ENCODE data around the gene PHF21A.

PHF21A gene

GRCh38 chr11:45949992-45950407 lies 171.3 kb downstream of the PHF21A start:
- Histone ChIP-seq H3K9me3 (no peaks in the 10 kb centered on the region), H3K4me3 (no peak overlapping the region), H3K27me3 (no peaks in the 10 kb centered on the region), H3K36me3 (peaks cover 90% of the 10 kb centered on the region), H3K4me1 (no peaks in the 10 kb centered on the region), H3K4me2 (no peak overlapping the region), H4K20me1 (no peaks in the 10 kb centered on the region), H3K27ac (no peak overlapping the region), H3K9ac (no peak overlapping the region)
- no peak for TF ChIP-seq Cebpa-rat (IDR thresholded peaks at IDR 0.05)

GRCh38 chr11:45948356-45948755 lies 172.9 kb downstream of the PHF21A start:
- no peak overlapping the region for H3K9ac ChIP-seq
- H3K9me3 ChIP-seq = no peaks in the 10 kb centered on the region
- no peak overlapping the region for H3K4me3 ChIP-seq
- no peak overlapping the region for H3K27ac ChIP-seq
- H3K36me3 ChIP-seq = peaks cover 93% of the 10 kb centered on the region
- no peaks in the 10 kb centered on the region for H4K20me1 ChIP-seq
- no peaks in the 10 kb centered on the region for H3K4me1 ChIP-seq
- no peaks in the 10 kb centered on the region for H3K27me3 ChIP-seq
- H3K4me2 ChIP-seq = no peak overlapping the region
- TF ChIP-seq Cebpa-rat (IDR thresholded peaks at IDR 0.05) = no peak

- H3K36me3 ChIP-seq = peaks cover 93% of the 10 kb centered on the region
- H3K27ac ChIP-seq = no peak overlapping the region
- H3K4me3 ChIP-seq = no peak overlapping the region
- H3K27me3 ChIP-seq = no peaks in the 10 kb centered on the region
- no peak overlapping the region for H3K9ac ChIP-seq
- H3K4me1 ChIP-seq = no peaks in the 10 kb centered on the region
- TF ChIP-seq Cebpa-rat (IDR thresholded peaks at IDR 0.05) = no peak
- no peak overlapping the region for H3K4me2 ChIP-seq
- H4K20me1 ChIP-seq = no peaks in the 10 kb centered on the region
- no peaks in the 10 kb centered on the region for H3K9me3 ChIP-seq
Observed at GRCh38 chr11:45947885-45948284, 173.4 kb downstream of the PHF21A start.

DNA sequence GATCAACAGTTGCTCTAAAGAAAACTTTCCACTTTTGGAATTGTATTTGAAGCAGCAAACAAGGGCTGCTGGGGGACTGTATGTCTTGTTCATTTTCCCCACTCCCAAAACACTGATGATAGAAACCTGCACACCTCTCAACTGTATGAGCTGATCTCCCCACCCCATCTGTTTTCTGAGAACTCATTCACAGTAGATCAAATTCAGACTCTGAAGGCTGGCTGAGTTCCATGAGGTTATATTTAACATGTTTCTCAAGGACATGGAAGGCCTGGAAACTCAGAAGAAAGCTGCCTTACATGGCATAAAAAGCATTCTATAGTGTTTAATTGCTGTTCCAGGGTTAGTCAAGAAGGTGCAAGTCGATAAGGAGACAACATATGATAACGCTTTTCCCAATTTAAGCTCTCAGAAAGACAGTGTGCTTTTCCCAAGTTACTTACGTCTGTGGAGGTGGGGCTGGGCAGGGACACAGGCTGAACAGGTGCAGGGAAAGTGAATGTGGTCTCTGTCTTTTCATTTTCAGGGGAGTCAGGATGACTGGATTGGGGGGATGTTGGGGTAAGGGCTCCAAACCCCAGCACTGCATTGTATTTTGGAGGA lies 175.8 kb downstream of the PHF21A start:
- Histone ChIP-seq H3K27me3 (no peaks in the 10 kb centered on the region), H3K9ac (no peak overlapping the region), H3K36me3 (peaks cover 78% of the 10 kb centered on the region), H3K4me1 (no peaks in the 10 kb centered on the region), H3K9me3 (no peaks in the 10 kb centered on the region), H3K4me3 (no peak overlapping the region), H3K27ac (no peak overlapping the region), H3K4me2 (no peak overlapping the region), H4K20me1 (no peaks in the 10 kb centered on the region)
- TF ChIP-seq Cebpa-rat (IDR thresholded peaks at IDR 0.05) = no peak

GRCh38 chr11:45942381-45942780 lies 178.9 kb downstream of the PHF21A start:
- H4K20me1 ChIP-seq = no peaks in the 10 kb centered on the region
- no peaks in the 10 kb centered on the region for H3K9me3 ChIP-seq
- H3K4me2 ChIP-seq = no peak overlapping the region
- peaks cover 21% of the 10 kb centered on the region for H3K4me1 ChIP-seq
- H3K27ac ChIP-seq = no peak overlapping the region
- no peak for TF ChIP-seq Cebpa-rat (IDR thresholded peaks at IDR 0.05)
- no peak overlapping the region for H3K9ac ChIP-seq
- peaks cover 54% of the 10 kb centered on the region for H3K36me3 ChIP-seq
- H3K4me3 ChIP-seq = no peak overlapping the region
- no peaks in the 10 kb centered on the region for H3K27me3 ChIP-seq

DNA sequence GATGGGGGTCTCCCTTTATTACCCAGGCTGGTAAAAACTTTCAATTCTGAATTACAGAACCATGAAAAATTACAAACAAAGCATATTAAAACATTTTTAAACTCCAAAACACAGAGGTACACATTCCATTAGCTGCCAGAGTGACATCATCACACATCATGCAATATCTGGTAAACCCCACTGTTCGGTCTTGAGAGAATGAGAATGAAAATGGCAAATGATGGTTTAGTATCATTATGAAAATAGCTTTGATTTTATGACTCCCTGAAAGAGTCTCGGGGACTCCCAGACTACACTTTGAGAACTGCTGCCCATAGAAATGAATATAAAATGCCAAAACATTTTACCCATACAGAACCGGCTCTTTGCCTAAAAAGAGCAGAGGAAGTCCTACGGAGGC lies 180.0 kb downstream of the PHF21A start:
- no peak overlapping the region for H3K27ac ChIP-seq
- peaks cover 21% of the 10 kb centered on the region for H3K4me1 ChIP-seq
- H3K9ac ChIP-seq = no peak overlapping the region
- no peaks in the 10 kb centered on the region for H4K20me1 ChIP-seq
- no peaks in the 10 kb centered on the region for H3K27me3 ChIP-seq
- TF ChIP-seq Cebpa-rat (IDR thresholded peaks at IDR 0.05) = no peak
- no peak overlapping the region for H3K4me2 ChIP-seq
- H3K9me3 ChIP-seq = no peaks in the 10 kb centered on the region
- H3K4me3 ChIP-seq = no peak overlapping the region
- peaks cover 53% of the 10 kb centered on the region for H3K36me3 ChIP-seq

GRCh38 chr11:45939836-45940235 lies 181.4 kb downstream of the PHF21A start:
- H3K36me3 ChIP-seq = peaks cover 53% of the 10 kb centered on the region
- no peak for TF ChIP-seq Cebpa-rat (IDR thresholded peaks at IDR 0.05)
- H3K27ac ChIP-seq = no peak overlapping the region
- H3K4me3 ChIP-seq = no peak overlapping the region
- H3K27me3 ChIP-seq = peaks cover 4% of the 10 kb centered on the region; the same call in 1 of the 2 replicates
- no peaks in the 10 kb centered on the region for H3K9me3 ChIP-seq
- H3K4me2 ChIP-seq = no peak overlapping the region
- H3K9ac ChIP-seq = no peak overlapping the region
- peaks cover under 1% of the 10 kb centered on the region; the same call in 1 of the 2 replicates for H4K20me1 ChIP-seq
- H3K4me1 ChIP-seq = peaks cover 33% of the 10 kb centered on the region

DNA sequence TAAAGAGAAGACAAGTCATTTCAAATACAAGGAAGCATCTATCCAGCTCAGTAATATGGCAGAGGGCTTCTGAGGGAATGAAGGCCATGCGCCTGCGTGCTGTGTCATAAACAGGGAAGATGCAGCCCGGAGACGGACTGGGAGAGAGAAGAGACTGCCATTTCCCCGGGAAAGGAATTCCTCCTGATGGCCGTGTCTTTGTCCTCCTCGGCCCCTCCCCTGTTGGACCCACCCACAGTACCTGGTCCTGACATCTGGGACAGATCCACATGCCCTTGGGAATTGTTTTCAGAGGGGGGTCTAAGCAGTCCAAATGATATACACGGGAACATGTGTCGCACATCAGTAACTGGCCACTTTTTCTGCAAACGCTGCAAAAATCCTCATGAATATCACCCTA lies 183.3 kb downstream of the PHF21A start:
- Histone ChIP-seq H3K4me1 (peaks cover 52% of the 10 kb centered on the region), H3K27me3 (peaks cover 23% of the 10 kb centered on the region; the same call in 1 of the 2 replicates), H3K9ac (no peak overlapping the region), H3K4me2 (peak overlapping the region; percentile 47; the same call in 1 of the 2 replicates), H4K20me1 (peaks cover 13% of the 10 kb centered on the region), H3K9me3 (no peaks in the 10 kb centered on the region), H3K4me3 (no peak overlapping the region), H3K27ac (no peak overlapping the region), H3K36me3 (peaks cover 43% of the 10 kb centered on the region)
- TF ChIP-seq Cebpa-rat (IDR thresholded peaks at IDR 0.05) = no peak

- Histone ChIP-seq H3K9me3 (no peaks in the 10 kb centered on the region), H3K4me2 (no peak overlapping the region), H3K36me3 (peaks cover 36% of the 10 kb centered on the region), H3K27ac (no peak overlapping the region), H3K9ac (no peak overlapping the region), H4K20me1 (peaks cover 13% of the 10 kb centered on the region), H3K4me1 (peaks cover 65% of the 10 kb centered on the region), H3K4me3 (no peak overlapping the region), H3K27me3 (peaks cover 33% of the 10 kb centered on the region; the same call in 1 of the 2 replicates)
- no peak for TF ChIP-seq Cebpa-rat (IDR thresholded peaks at IDR 0.05)
Observed at GRCh38 chr11:45936511-45937054, 184.7 kb downstream of the PHF21A start.

- no peak overlapping the region for H3K4me3 ChIP-seq
- TF ChIP-seq Cebpa-rat (IDR thresholded peaks at IDR 0.05) = no peak
- H3K27ac ChIP-seq = no peak overlapping the region
- H3K4me1 ChIP-seq = peaks cover 76% of the 10 kb centered on the region
- H3K4me2 ChIP-seq = no peak overlapping the region
- peaks cover 33% of the 10 kb centered on the region; the same call in 1 of the 2 replicates for H3K27me3 ChIP-seq
- peaks cover 36% of the 10 kb centered on the region for H3K36me3 ChIP-seq
- no peaks in the 10 kb centered on the region for H3K9me3 ChIP-seq
- peaks cover 13% of the 10 kb centered on the region for H4K20me1 ChIP-seq
- H3K9ac ChIP-seq = no peak overlapping the region
Observed at GRCh38 chr11:45935349-45936064, 185.7 kb downstream of the PHF21A start.

All from BLaER1 (cell line).